NCI-H128 (cell line): ENCODE measurements around the gene PPP2R5C.
A peak's percentile ranks its signal among the peaks of the same experiment; 100 is the strongest.
"Not testable (repeated sequence)": the region's sequence is repeated elsewhere in the genome, so short reads cannot be mapped to it uniquely, and the experiment has no call there.

ENCODE experiments used
- DNase-seq: peaks from one replicate; lab custom pipeline; 2025; ENCODE audit not compliant: unreplicated experiment; lab: John Stamatoyannopoulos, UW

Gene PPP2R5C

DNA sequence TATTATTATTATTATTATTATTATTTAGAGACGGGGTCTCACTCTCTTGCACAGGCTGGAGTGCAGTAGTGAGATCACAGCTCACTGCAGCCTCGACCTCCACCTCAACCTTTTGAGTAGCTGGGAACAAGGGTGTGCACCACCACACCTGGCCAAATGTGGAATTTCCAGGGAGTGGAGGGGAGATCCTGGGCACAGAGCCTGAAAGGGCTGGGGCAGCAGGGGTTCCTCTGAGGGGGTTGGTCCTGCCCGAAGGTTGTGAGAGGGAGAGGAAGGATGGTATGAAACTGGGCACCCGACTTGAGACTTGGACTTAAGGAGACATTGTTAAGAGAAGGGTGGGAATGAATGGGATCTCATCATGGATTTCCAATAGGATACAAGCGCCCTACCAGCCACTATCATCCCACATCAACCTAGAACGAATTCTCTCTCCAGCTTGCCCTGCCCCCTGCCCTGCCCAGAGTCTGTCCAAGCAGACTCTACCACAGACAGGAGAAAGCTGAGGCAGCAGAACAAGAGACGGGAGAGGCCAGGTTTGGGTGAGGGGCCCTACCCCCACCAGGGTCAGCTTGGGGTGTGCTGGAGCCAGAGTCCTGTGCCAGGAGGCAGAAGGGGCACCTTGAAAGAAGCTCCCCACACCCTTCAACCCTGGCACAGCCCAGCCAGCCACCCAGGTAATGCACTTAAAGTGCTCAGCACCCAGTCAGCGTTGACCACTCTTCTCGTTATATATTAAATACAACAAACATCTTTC lies 200.4 kb downstream of the PPP2R5C start:
- DNase-seq, result no peak

DNA sequence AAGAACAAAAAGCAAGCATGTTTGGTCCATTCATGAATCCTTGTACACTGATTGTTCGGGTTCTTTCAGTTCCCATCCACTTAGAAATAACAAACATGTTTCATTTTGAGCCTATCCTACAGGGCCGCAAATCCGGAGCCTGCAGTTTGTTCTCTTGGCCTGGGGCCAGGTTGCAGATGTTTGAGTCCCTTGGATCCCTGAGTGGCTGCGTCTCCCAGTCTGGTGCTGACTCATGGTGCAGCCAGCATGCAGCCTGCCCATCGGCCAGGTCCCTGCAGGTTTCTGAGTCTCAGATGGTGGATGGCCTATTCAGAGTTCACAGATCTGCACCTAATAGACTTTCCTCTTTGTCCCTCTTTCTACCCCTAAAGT lies 201.0 kb downstream of the PPP2R5C start:
- peak; percentile 79 for DNase-seq

DNA sequence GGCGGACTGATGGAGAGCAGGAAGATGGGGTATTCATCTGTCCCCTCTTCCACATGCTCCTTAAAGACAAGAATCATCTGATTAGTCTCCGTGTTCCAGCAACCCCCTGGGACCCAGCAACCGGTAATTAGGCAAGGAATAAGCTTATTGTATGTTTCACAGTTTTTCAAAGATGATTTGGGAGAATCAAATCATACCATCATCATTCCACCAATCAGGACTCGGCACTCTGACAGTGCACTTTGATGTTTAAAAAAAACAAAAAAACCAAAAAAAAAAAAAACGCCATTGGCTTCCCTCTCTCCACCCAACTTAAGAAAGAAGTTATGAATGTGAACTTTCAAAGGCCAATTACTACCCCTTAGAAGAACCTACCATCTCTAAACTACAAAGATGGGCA lies 201.5 kb downstream of the PPP2R5C start:
- no peak for DNase-seq

DNA sequence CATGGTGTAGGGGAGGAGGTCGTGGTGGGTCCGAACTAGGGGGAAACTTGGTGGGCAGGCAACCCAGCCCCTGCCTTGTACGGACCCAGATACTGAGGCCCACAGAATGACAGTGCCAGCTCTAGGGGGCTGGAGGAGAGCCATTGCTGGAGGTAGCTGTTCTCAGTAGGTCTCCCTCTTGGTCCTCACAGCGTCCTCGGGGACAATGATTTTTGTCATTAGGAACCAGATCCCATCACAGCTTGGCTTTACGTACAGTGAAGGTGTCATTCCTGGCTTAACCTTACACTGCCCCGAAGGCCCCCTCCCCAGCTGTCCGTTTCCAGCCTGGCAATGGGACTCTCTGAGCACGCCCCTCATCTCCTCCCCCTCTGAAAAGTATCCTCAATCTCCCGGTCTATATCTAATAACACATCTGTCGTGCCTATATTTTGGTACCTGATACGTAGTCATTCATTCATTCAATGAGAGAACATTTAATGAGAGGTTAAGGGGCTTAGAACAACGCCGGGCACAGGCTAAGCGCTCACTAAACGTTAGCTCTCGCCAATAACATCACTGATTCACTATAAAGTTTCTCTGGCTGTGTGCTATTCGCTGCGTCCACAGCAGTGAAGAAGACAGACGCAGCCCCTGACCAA lies 202.3 kb downstream of the PPP2R5C start:
- DNase-seq, result no peak

DNA sequence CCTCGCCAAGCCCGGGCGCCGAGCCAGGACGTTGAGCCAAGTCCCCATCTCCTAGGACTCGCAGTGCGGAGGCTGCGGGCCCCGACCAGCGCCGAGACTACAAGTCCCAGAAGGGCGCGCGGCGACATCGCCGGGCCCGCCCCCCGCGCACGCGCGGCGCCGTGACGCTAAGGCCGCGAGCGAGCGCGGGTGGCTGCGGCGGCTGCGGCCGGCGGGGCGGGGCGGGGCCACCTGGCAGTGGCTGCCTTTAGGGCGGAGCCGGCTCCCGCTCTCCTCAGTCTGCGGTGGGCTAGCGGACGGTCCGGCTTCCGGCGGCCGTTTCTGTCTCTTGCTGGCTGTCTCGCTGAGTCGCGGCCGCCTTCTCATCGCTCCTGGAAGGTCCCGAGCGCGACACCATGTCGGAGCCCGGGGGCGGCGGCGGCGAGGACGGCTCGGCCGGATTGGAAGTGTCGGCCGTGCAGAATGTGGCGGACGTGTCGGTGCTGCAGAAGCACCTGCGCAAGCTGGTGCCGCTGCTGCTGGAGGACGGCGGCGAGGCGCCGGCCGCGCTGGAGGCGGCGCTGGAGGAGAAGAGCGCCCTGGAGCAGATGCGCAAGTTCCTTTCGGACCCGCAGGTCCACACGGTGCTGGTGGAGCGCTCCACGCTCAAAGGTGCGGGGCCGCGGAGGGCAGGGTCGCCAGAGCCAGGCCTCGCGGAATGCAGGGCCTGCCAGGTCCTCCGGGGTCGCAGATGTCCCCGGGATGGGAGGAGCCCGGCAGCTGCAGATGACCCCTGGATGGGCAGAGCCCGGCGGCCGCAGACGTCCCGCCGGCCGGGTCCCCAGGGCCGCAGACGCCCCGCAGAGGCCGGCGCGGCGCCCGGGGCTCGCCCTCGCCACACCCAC lies 203.0 kb downstream of the PPP2R5C start, which contains the start of gene DYNC1H1:
TSS of gene DYNC1H1 (plus strand) at position 277 of the 884 bp plus-strand sequence. CDS start at position 396, 119 bp downstream.
- DNase-seq, result peak; percentile 89

DNA sequence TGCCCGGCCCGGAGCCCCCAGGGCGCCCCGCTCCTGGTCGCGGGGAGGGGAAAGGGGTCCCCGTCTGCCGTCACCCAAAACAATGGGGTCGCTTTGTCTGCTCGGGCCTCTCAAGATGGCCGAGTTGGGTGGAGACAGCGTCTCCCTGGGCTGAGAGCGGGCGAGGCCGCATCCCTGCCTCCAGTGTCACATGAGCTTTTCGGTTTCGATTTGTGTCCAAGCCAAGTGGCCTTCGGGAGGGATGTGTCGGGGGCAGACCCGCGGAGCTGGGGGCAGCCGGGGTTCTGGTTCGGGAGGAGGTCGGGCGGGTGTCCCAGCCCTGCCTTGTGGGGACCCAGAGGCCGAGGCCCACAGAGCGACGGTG lies 203.7 kb downstream of the PPP2R5C start:
- peak; percentile 48 for DNase-seq

DNA sequence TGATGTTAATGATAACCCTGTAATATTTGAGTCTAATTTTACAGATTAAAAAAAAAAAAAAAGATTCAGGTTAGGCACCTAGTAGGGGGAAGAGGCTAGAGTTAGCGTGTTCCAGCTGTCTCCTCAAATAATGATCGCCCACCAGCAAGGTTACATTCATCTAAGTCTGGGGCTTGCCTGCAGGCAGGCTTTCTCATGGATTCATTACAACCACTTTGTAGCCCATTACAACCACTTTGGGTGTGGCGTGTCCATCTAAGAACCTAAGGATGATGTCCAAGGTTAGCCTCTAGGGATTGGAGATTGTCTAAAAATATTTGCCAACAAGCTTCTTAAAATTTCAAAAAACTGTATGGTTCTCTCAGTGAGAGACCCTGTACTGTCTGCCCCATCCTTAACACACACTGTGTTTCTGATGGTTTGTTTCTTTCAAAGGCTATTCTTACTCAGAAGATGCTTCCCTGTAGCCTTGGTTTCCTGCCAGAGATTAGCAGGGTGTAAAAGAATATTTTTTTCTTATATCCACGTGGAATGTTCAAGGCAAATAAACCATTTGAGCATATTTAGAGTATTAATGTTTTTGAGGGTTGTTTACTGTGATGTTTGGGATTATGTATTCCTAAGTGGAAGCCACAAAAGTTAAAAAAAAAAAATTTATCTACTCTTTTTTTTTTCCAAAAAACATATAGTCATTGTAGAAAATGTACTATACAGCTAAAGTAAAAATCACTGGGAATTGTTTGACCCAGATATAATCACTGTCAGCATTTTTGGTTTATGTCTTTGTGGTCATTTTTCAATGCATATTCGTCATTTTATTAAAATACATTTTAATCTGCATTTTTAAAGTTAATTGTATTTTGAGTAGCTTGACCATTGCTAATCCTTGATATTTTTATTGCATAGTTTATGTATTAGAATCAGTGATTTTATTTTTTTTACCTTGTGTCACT lies 204.5 kb downstream of the PPP2R5C start:
- no peak for DNase-seq

DNA sequence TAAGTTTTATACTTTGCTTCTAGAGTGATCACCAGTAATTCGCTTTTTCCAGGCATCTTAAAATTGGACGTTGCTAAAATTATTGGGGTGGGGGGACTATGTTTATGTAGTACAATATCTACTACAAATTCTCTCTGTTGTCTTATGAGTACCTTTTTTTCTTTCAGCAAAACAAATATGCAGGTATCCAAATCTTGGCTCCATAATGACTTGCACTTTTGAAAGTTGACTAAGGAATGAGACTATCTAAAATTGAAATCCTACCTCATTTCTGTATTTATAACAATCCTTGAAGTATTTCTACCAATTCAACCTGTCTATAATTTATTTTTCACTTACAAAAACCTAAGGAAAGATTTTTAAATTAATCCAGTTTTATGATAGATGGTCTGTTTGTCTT lies 205.2 kb downstream of the PPP2R5C start:
- DNase-seq, result no peak

DNA sequence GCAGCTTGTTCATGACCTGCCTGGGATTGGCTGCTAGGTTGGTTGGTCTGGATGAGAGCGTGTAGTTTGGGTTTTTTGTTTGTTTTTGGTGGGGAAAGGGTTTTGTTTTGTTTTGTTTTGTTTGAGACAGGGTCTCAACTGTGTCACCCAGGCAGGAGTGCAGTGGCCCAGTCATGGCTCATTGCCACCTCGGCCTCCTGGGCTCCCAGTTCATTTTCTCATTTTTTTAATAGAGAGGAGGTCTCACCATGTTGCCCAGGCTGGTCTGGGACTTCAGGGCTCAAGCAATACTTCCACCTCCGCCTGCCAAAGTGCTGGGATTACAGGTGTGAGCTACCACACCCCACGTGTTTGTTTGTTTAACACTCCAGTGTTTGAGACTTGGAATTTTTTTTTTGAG lies 206.7 kb downstream of the PPP2R5C start:
- no peak for DNase-seq

DNA sequence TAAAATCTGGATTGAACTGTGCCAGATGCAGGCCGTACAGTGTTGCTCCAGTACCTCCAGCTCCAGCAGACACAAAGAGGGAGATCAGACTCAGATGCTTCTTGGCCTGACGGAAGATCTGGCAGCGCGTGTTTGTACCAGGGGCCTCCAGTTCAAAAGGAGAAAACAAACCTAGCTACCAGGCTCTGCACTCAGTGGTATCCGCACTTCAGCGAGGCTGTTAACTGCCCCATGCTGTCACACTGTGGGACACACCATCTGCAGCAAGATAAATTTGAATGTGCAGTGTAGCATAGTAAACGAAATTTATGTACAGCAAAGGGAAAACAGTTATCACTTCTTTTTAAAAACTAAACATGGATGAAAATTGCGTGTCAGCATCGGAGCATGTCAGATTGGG lies 208.0 kb downstream of the PPP2R5C start:
- DNase-seq, result no peak

DNA sequence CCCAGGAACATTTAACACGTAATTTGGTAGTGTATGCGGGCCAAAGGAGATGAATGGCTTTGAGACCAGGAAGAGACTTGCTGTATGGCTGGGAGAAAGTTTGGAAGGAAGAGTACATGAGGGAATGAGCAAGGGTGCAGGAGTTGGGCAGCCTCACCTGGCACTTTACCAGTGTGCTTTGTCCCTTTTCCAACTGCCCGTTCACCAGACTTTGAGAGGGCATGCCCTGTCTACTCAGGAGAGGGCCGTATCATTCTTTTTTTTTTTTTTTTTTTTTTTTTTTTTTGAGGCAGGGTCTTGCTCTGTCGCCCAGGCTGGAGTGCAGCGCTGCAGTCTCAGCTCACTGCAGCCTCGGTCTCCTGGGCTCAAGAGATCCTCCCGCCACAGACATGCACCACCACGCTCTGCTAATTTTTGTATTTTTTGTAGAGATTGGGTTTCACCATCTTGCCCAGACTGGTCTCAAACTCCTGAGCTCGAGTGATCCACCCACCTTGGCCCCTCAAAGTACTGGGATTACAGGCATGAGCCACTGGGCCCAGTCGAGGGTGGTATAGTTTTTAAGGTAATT lies 209.4 kb downstream of the PPP2R5C start:
- no peak for DNase-seq

DNA sequence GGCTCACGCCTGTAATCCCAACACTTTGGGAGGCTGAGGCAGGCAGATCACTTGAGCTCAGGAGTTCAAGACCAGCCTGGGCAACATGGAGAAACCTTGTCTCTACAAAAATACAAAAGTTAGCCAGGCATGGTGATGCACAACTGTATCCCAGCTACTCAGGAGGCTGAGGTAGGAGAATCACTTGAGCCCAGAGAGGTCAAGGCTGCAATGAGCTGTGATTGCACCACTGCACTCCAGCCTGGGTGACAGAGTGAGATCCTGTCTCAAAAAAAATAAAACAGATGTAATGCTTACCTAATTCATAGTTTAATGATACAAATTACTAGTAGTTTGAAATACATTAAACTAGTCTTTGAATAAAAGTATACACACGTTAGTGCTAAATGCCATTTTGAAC lies 209.9 kb downstream of the PPP2R5C start:
- DNase-seq, result not testable (repeated sequence)

DNA sequence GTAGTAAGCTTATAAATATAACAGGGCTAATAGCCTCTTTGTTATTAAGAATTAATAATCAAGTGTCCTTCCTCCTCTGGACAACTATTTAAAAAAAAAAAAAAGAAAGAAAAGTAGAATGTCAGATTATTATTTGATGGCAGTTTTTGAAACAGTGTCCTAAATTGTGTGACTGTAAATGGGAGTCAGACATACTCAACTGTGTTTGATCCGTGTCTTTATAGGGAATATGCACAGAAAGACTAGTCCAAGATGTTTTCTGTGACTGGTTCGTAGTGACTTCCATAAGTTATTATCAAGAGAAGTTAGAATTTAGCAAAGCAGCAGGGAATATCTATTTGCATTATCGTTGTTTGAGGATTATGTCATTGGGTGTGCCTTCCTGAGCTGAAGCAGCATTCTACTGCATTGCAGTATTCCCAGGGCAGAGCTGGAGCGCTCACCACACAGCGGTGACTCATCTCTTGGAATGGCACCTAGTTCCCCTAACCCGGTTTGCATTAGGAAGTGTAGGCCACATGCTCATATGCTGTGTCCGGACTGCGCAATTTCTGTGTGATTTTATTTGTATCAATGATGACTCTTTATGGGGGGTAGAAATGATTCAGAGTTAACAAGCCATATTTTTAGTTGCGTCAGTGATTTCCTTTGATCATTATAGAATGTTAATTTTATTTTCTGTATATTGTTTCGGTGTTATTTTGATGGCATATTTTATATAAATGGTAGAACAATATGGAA lies 210.8 kb downstream of the PPP2R5C start:
- no peak for DNase-seq

DNA sequence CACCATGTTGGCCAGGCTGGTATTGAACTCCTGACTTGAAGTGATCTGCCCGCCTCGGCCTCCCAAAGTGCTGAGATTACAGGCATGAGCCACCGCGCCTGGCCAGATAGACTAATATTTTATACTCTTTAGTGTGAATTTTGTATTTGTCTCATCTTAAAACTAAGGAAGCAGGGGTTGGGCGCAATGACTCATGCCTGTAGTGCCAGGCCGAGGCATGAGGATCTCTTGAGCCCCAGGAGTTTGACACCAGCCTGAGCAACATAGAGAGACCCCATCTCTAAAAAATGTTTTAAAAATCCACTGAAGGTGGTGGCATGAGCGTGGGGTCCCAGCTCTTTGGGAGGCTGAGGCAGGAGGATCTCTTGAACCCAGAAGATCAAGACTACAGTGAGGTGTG lies 211.8 kb downstream of the PPP2R5C start:
- no peak for DNase-seq

DNA sequence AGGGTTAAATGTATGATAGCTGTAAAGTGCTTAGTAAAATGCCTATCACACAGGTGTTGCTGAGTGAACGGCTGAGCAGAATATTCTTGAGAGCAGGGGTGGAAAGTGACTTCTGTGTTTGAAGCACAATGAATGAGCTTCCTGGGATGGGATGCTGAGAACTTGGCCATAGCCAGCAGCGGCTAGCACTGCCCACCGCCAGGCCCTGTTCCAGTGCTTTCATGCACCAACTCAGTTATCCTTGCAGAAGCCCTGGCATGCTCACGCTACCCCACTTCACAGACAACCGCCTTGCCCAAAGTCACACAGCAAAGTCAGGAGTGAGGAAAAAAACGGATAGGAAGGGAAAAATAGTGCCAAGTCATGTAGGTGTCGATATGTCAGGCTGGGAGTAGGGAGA lies 213.7 kb downstream of the PPP2R5C start:
- no peak for DNase-seq
